K562 (cell line): ENCODE data around the gene NAGPA. TPM values are rescaled to one million over a fixed set of nuclear protein-coding genes. Genes with fewer than 3 reads are reported as not detected.

ENCODE experiments used
- COPS2 ChIP-seq: fragments of 450-650 bp; conservative IDR thresholded peaks from 2 replicates; pipeline ENCODE4 v1.6.1; 2016; ENCODE audit warnings: mild to moderate bottlenecking, moderate library complexity
- CTBP1 ChIP-seq: fragments of 450-650 bp; IDR thresholded peaks from 2 replicates; pipeline ENCODE4 v1.6.1; 2016; ENCODE audit warnings: borderline replicate concordance
- E2F6 ChIP-seq, 2 experiments: IDR thresholded peaks; 2 replicates each; pipeline ENCODE4 v1.6.1; 2011; ENCODE audit warnings: borderline replicate concordance in 1 of 2, control low read depth in 1 of 2, low read depth in 1 of 2, low read length in 1 of 2, mild to moderate bottlenecking in 1 of 2, mixed read lengths in 1 of 2, moderate library complexity in 1 of 2; ENCODE audit not compliant: insufficient read depth in 1 of 2, insufficient read length in 1 of 2, poor library complexity in 1 of 2, severe bottlenecking in 1 of 2; ENCODE audit errors: extremely low read depth in 1 of 2
- KDM5B ChIP-seq: fragments of 200-600 bp; sonication (generic); IDR thresholded peaks from 2 replicates; pipeline ENCODE4 v1.6.1; 2012; ENCODE audit warnings: low read depth, mild to moderate bottlenecking, moderate library complexity, low read length, control low read depth, inconsistent platforms; ENCODE audit not compliant: insufficient replicate concordance
- NR2C1 ChIP-seq, 2 experiments: fragments of 450-650 bp; IDR thresholded peaks; 2 replicates each; pipeline ENCODE4 v1.6.1; 2017; ENCODE audit warnings: mild to moderate bottlenecking in 2 of 2, antibody characterized with exemption in 1 of 2, inconsistent platforms in 1 of 2, missing compliant biosample characterization in 1 of 2, missing genetic modification characterization in 1 of 2
- OTX1 ChIP-seq: fragments of 450-650 bp; formaldehyde crosslinking; IDR thresholded peaks from 2 replicates; pipeline ENCODE4 v1.4.0; 2022; ENCODE audit warnings: mild to moderate bottlenecking
- PCBP1 ChIP-seq: fragments of 200-400 bp; formaldehyde crosslinking; IDR thresholded peaks from 2 replicates; pipeline ENCODE4 v1.6.1; 2018; ENCODE audit warnings: mild to moderate bottlenecking, low read depth, low read length; ENCODE audit not compliant: poor library complexity, severe bottlenecking
- PHF20 ChIP-seq: fragments of 450-650 bp; IDR thresholded peaks from 2 replicates; pipeline ENCODE4 v1.6.1; 2018; ENCODE audit not compliant: partially characterized antibody
- POLR2AphosphoS5 ChIP-seq: IDR thresholded peaks from 2 replicates; pipeline ENCODE4 v1.6.1; 2011; ENCODE audit warnings: mild to moderate bottlenecking, low read depth, low read length, moderate library complexity; ENCODE audit not compliant: control insufficient read depth, insufficient read depth
- SRF ChIP-seq, 2 experiments: fragments of 250-450, 450-650 bp in 1 of 2; sonication (Bioruptor Pico) in 1 of 2; sonication (generic) in 1 of 2; formaldehyde crosslinking; IDR thresholded peaks; 2 replicates each; pipeline versions ENCODE4 v1.5.0 to v1.5.1; 2020 to 2022; ENCODE audit warnings: mild to moderate bottlenecking in 1 of 2, missing genetic modification reagents in 1 of 2
- U2AF1 ChIP-seq: fragments of 200-400 bp; formaldehyde crosslinking; optimal IDR thresholded peaks from 2 replicates; pipeline ENCODE3; 2017; ENCODE audit warnings: mild to moderate bottlenecking, low read depth, low read length, moderate library complexity
- ZNF263 ChIP-seq: sonication (generic); formaldehyde crosslinking; IDR thresholded peaks from 2 replicates; pipeline ENCODE4 v1.8.0; 2022; ENCODE audit warnings: mild to moderate bottlenecking, missing genetic modification reagents, borderline replicate concordance
- ZNF766 ChIP-seq: fragments of 200-800 bp; sonication (Bioruptor generic); conservative IDR thresholded peaks from 2 replicates; pipeline ENCODE4 v1.6.1; 2016; ENCODE audit warnings: missing genetic modification characterization, missing compliant biosample characterization
- polyA plus RNA-seq, 8 experiments: library from polyadenylated mRNA; depleted of rRNA in 4 of 8; stranded (reverse) in 5 of 8; unstranded in 3 of 8; fragments of >200 nt; fragmentation: Nextera tagmentation in 2 of 8; fragmentation: Illumina TruSeq in 1 of 8; extraction: Ambion mirVana in 2 of 8; extraction: Trizol in 1 of 8; gene quantifications; 2 replicates each; pipeline versions ENCODE4 v1.2.1 to v1.2.3, GENCODE V29; 2011 to 2014; ENCODE audit warnings: inconsistent platforms in 1 of 8, missing spikeins in 1 of 8
- total RNA-seq, 7 experiments: library from RNA; depleted of rRNA in 6 of 7; stranded (reverse); fragments of >200 nt in 6 of 7; fragmentation: Illumina TruSeq in 2 of 7; extraction: Trizol in 2 of 7; gene quantifications; 2 replicates each; pipeline versions ENCODE4 v1.2.1 to v1.2.3, GENCODE V29; 2011 to 2021; ENCODE audit warnings: low replicate concordance in 1 of 7

The NAGPA gene
- total and polyA plus RNA-seq, 9 of the 15 experiments (the other 6 are each of a cell fraction or from before 2014, with no cell fraction given): 0.15 to 12.7 (median 4.6) TPM

GRCh38 chr16:5033256-5034166, at the start of gene NAGPA (continued):
- TF ChIP-seq E2F6 (IDR thresholded peaks at IDR 0.05; ENCODE audit: borderline replicate concordance in 1 of 2, extremely low read depth in 1 of 2, insufficient read depth in 1 of 2, insufficient read length in 1 of 2, low read depth in 1 of 2, low read length in 1 of 2, poor library complexity in 1 of 2, severe bottlenecking in 1 of 2) (peak; percentile 10 to 73), COPS2 (no peak), POLR2AphosphoS5 (peak; percentile 29; the same call in 1 of the 2 replicates), NR2C1 (IDR thresholded peaks at IDR 0.05) (peak; percentile 56; the same call in 1 of the 2 replicates), NR2C1 (tag; IDR thresholded peaks at IDR 0.05) (peak; percentile 69), ZNF263 (CRISPR knock-in tag) (peak; percentile 44; the same call in 1 of the 2 replicates), OTX1 (CRISPR knock-in tag) (no peak), SRF (CRISPR knock-in tag; IDR thresholded peaks at IDR 0.05) (0 out of 4 replicates have a peak, but pooled peaks of 1 of the 2 experiments have one; percentile 43), PHF20 (peak; percentile 100), CTBP1 (peak; percentile 66; the same call in 1 of the 2 replicates), U2AF1 (peak; percentile 90), PCBP1 (peak; percentile 50), KDM5B (peak; percentile 75), ZNF766 (CRISPR knock-in tag) (peak; percentile 66; the same call in 1 of the 2 replicates)
